Activated CD8-positive, alpha-beta memory T cell treated with anti-CD3 and anti-CD28 coated beads, Interleukin-2, amount 50 U/mL, for 1 hour (primary cell): ENCODE results near the gene PPCDC.
"Not testable (repeated sequence)": the region's sequence is repeated elsewhere in the genome, so short reads cannot be mapped to it uniquely, and the experiment has no call there.

ENCODE experiments used
- DNase-seq: peaks from one replicate; pipeline ENCODE4 v3.0.0-alpha.2; 2020; ENCODE audit errors: extremely low read depth

PPCDC gene

GRCh38 chr15:75067123-75067830 lies 43.9 kb downstream of the PPCDC start:
- DNase-seq, result no peak

GRCh38 chr15:75068748-75069147 lies 45.4 kb downstream of the PPCDC start:
- DNase-seq, result no peak

GRCh38 chr15:75069301-75069925 lies 46.0 kb downstream of the PPCDC start:
- no peak for DNase-seq

- DNase-seq, result no peak
Observed at GRCh38 chr15:75070674-75071073, 47.3 kb downstream of the PPCDC start.

GRCh38 chr15:75073197-75073596 lies 49.8 kb downstream of the PPCDC start:
- no peak for DNase-seq

GRCh38 chr15:75076277-75076676 lies 52.9 kb downstream of the PPCDC start:
- no peak for DNase-seq

- not testable (repeated sequence) for DNase-seq
Observed at GRCh38 chr15:75077551-75077961, 54.2 kb downstream of the PPCDC start.

GRCh38 chr15:75081150-75081549 lies 57.8 kb downstream of the PPCDC start:
- DNase-seq, result no peak

GRCh38 chr15:75082689-75083088 lies 59.3 kb downstream of the PPCDC start:
- no peak for DNase-seq

GRCh38 chr15:75085708-75086107 lies 62.3 kb downstream of the PPCDC start:
- DNase-seq, result not testable (repeated sequence)

- DNase-seq, result no peak
Observed at GRCh38 chr15:75089456-75090387, 66.3 kb downstream of the PPCDC start.

- DNase-seq, result no peak
Observed at GRCh38 chr15:75090388-75090734, 67.0 kb downstream of the PPCDC start.

- DNase-seq, result no peak
Observed at GRCh38 chr15:75091814-75092213, 68.4 kb downstream of the PPCDC start.

GRCh38 chr15:75094961-75095478 lies 71.6 kb downstream of the PPCDC start:
- DNase-seq, result not testable (repeated sequence)

GRCh38 chr15:75095594-75095993 lies 72.2 kb downstream of the PPCDC start:
- no peak for DNase-seq

GRCh38 chr15:75097939-75098338 lies 74.5 kb downstream of the PPCDC start:
- no peak for DNase-seq

- no peak for DNase-seq
Observed at GRCh38 chr15:75098404-75098803, 75.0 kb downstream of the PPCDC start.
